Measurements from ENCODE around the gene TLCD1. TPM values are rescaled to one million over a fixed set of nuclear protein-coding genes. Genes with fewer than 3 reads are reported as not detected.

TLCD1 gene
- total and polyA plus RNA-seq, 2 of the 8 experiments (the other 6 are each of a cell fraction or from before 2014, with no cell fraction given) = 40.7 to 128 TPM

- peaks cover 19 to 49% (median 36%) of the 10 kb centered on the region in 4 experiments for H3K36me3 ChIP-seq (ENCODE audit: control insufficient read depth in 2 of 4, insufficient read depth in 4 of 4, low read length in 3 of 4)
- peaks cover 0 to 15% (median 6%) of the 10 kb centered on the region in 4 experiments; a peak in 6 of 7 replicates for H3K4me1 ChIP-seq (replicated peaks in 1 of 4; ENCODE audit: control insufficient read depth in 3 of 4, insufficient read depth in 4 of 4, low read length in 3 of 4)
- no peak overlapping the region for H4K91ac ChIP-seq (replicated peaks; ENCODE audit: insufficient read length, low read length)
- H2BK5ac ChIP-seq (ENCODE audit: low read depth, low read length) = peak overlapping the region; percentile 7; the same call in 1 of the 2 replicates
- H3K4me3 ChIP-seq (ENCODE audit: extremely low read depth in 1 of 4, insufficient read depth in 2 of 4, low read depth in 3 of 4, low read length in 4 of 4) = peak overlapping the region in 2 of 4 experiments; percentile 5 to 39; a peak in 2 of 8 replicates
- no peak for DNase-seq (ENCODE audit: low read depth in 1 of 2, low spot score in 2 of 2)
- H2BK20ac ChIP-seq (ENCODE audit: low read length) = no peak overlapping the region
- FAIRE-seq = no peak
- no peak overlapping the region for H2BK15ac ChIP-seq (ENCODE audit: low read length)
- 88% methylated on average over 7 of the region's 7 CpGs; no CpG with 5 or more reads in 1 of the 2 experiments for WGBS, 2 experiments (ENCODE audit: extremely low coverage in 1 of 2, insufficient coverage in 1 of 2, insufficient read length in 1 of 2, insufficient replicate concordance in 2 of 2, low coverage in 1 of 2, low lambda C conversion rate in 2 of 2, missing lambda C conversion rate in 1 of 2)
- no peak overlapping the region for H4K8ac ChIP-seq (ENCODE audit: extremely low read depth, insufficient read depth, low read length)
- H3K56ac ChIP-seq (replicated peaks; ENCODE audit: insufficient read length, low read depth, low read length) = no peak overlapping the region
- H3K23ac ChIP-seq (ENCODE audit: insufficient read length) = no peak overlapping the region
- H3K14ac ChIP-seq (ENCODE audit: insufficient read length) = no peak overlapping the region
- peaks cover 6 to 19% of the 10 kb centered on the region in 2 experiments for H4K20me1 ChIP-seq (replicated peaks in 1 of 2; ENCODE audit: control insufficient read depth in 1 of 2, insufficient read depth in 2 of 2, low read length in 2 of 2)
- no peak overlapping the region for H2AFZ ChIP-seq (ENCODE audit: low read length)
- TF ChIP-seq FOSL1 (IDR thresholded peaks at IDR 0.05; ENCODE audit: insufficient read depth, low read depth, low read length) (no peak), POLR2AphosphoS5 (IDR thresholded peaks at IDR 0.05; ENCODE audit: low read depth, low read length) (peak; percentile 61), POLR2A (IDR thresholded peaks at IDR 0.05; ENCODE audit: control extremely low read depth in 1 of 2, low read depth in 2 of 2, low read length in 2 of 2) (peak in 1 of 2 experiments; percentile 38; a peak in 1 of 3 replicates)
- H3K79me2 ChIP-seq (ENCODE audit: control insufficient read depth in 1 of 2, insufficient read depth in 2 of 2, low read length in 2 of 2) = peaks cover 5 to 37% of the 10 kb centered on the region in 2 experiments; a peak in 3 of 4 replicates
- CTCF ChIA-PET (ENCODE audit: partially characterized antibody) = interaction anchor here (1.1 to 16.9 kb wide), 3 partner anchors 18 to 181 kb away, joined by 3 to 316 read pairs (median 5); partner anchors contain the start of gene DHRS13
- no peak overlapping the region for H2BK120ac ChIP-seq (replicated peaks; ENCODE audit: low read depth, low read length)
- no peak overlapping the region for H3K18ac ChIP-seq (ENCODE audit: extremely low read depth, low read length)
- POLR2A ChIA-PET (ENCODE audit: partially characterized antibody) = interaction anchor here (0.7 to 17.6 kb wide), 17 partner anchors 9 to 360 kb away, joined by 3 to 813 read pairs (median 6); partner anchors contain the start of genes BLTP2, FLOT2, PHF12 and PROCA1
- H3K4ac ChIP-seq (replicated peaks; ENCODE audit: insufficient read length, low read depth, low read length) = no peak overlapping the region
- no peaks in the 10 kb centered on the region; the same call in 1 of the 2 replicates for H3K79me1 ChIP-seq (ENCODE audit: low read depth, low read length)
- H3K9ac ChIP-seq (replicated peaks in 1 of 4; ENCODE audit: extremely low read depth in 1 of 4, low read depth in 3 of 4, low read length in 3 of 4) = no peak overlapping the region; a peak in 2 of 7 replicates
- no peaks in the 10 kb centered on the region for H3K9me3 ChIP-seq (ENCODE audit: insufficient read depth in 2 of 2, low read depth in 1 of 2, low read length in 1 of 2)
- peak overlapping the region; percentile 40 to 87; a peak in 3 of 4 replicates for H3K4me2 ChIP-seq (ENCODE audit: insufficient read depth in 1 of 2, low read depth in 2 of 2, low read length in 2 of 2)
- H4K5ac ChIP-seq (ENCODE audit: insufficient read length, low read depth, low read length) = no peak overlapping the region
- no peak overlapping the region for H3K27ac ChIP-seq (ENCODE audit: low read depth, low read length)
- no peaks in the 10 kb centered on the region for H3K27me3 ChIP-seq (replicated peaks in 1 of 4; ENCODE audit: control insufficient read depth in 3 of 4, extremely low read depth in 1 of 4, insufficient read depth in 3 of 4, low read length in 3 of 4)
- H3K23me2 ChIP-seq (ENCODE audit: low read depth, low read length) = peaks cover 26% of the 10 kb centered on the region
- H2AK5ac ChIP-seq (ENCODE audit: low read depth, low read length) = no peak overlapping the region
- H2BK12ac ChIP-seq (ENCODE audit: low read depth, low read length) = no peak overlapping the region
Observed at GRCh38 chr17:28722417-28723158, 3.4 kb downstream of the TLCD1 start.
